ENCODE results near the gene GNL3. TPM values are rescaled to one million over a fixed set of nuclear protein-coding genes. Genes with fewer than 3 reads are reported as not detected.
A peak's percentile ranks its signal among the peaks of the same experiment; 100 is the strongest.
"Not testable (repeated sequence)": the region's sequence is repeated elsewhere in the genome, so short reads cannot be mapped to it uniquely, and the experiment has no call there.

GNL3 gene
- 174 TPM for total RNA-seq

DNA sequence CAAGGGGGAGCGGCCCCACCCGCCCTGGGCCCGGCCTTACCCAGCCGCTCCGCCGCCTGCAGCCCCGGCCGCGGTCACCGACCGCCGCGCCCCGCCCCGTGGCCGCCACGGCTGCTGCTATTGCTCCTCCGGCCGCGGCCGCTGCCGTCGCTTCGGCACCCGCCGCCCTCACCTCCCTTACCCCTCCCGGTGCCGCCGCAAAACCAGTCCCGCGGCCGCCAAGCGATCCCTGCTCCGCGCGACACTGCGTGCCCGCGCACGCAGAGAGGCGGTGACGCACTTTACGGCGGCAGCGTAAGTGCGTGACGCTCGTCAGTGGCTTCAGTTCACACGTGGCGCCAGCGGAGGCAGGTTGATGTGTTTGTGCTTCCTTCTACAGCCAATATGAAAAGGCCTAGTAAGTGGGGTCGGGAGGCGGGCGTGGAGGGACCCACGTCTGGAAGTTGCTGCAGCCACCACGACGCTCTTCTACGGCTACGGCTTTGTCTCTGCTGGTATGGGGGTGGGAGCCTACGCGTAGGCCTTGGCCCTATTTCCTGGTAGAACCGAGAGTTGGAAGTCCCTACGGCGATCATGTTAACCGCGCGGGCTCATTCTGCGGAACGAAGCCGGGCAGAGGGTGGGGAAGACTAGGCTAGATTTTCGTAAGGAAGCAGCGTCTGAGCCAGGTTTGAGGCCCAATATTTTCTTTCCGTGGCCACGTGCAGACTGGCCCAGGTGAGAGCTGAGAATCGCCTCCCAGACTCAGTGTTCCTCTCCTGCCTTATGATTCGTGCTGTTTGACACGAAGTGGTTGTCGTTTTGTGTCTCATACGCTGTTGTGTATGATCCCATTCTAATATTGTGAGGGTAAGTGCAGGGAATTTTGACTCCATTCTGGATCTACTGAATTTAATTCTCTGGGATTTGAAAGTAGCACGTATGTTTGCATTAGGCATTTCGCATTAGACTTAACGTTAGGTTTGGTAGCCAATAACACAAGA, at the start of gene GNL3, which contains the start of gene PBRM1:
TSS of gene GNL3 (plus strand) at position 324 of the 983 bp plus-strand sequence. CDS start at position 385, 61 bp downstream.
TSS of gene PBRM1 (minus strand) at position 205 of the 983 bp plus-strand sequence.
- peak; percentile 94 for DNase-seq (ENCODE audit: low spot score)

DNA sequence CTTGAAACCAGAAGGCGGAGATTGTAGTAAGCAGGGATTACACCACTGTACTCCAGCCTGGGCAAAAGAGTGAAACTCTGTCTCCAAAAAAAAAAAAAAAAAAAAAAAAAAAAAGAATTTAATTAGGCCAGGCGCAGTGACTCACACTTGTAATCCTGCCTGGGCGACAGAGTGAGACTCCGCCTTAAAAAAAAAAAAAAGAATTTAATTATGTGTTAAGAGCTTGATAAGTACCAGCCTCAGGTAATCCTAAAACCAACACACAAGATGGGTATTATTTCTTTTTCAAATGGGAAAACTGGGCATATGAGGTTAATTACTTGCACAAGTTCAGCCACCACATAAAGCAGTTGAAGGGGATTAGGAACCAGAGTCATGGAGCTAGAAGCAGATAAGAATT, 49.2 kb upstream of the GNL3 start:
- no peak for DNase-seq (ENCODE audit: low spot score)

DNA sequence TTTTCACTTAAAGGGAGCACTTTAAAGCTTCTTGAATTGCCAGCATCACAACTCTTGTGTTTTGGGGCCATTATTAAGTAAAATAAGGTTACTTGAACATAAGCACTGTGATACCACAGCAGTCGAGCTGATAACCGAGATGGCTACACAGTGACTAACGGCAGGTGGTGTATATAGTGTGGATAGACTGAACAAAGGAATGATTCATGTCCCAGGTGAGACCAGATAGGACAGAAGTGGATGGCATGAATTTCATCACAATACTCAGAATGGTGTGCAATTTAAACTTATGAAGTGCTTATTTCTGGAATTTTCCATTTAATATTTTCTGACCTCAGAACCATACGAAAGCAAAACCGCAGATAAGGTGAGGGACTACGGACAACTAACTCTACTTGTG, 40.3 kb upstream of the GNL3 start:
- DNase-seq (ENCODE audit: low spot score): no peak

GRCh38 chr3:52649461-52650210, 36.2 kb upstream of the GNL3 start:
- DNase-seq (ENCODE audit: low spot score): no peak

DNA sequence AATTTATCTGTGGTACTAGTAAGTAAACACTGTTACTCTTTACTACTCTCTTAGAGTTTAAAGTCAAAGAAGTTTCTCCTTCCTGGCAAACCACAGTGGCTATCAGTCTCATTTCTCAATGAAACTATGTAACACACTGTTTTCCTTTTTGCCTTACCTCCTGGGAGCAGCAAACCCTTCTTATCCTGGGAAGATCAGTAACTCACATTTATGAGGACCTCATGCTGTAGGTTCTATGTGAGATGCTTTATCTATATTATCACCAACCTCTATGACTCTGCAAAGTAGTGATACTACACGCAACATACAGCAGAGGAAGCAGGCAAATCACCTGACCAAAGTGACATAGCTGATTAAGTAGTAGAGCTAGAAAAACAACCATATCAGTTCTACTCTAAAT, 35.4 kb upstream of the GNL3 start:
- no peak for DNase-seq (ENCODE audit: low spot score)

- no peak for DNase-seq (ENCODE audit: low spot score)
These were observed 34.2 kb upstream of the GNL3 start for GRCh38 chr3:52651592-52651991.

DNA sequence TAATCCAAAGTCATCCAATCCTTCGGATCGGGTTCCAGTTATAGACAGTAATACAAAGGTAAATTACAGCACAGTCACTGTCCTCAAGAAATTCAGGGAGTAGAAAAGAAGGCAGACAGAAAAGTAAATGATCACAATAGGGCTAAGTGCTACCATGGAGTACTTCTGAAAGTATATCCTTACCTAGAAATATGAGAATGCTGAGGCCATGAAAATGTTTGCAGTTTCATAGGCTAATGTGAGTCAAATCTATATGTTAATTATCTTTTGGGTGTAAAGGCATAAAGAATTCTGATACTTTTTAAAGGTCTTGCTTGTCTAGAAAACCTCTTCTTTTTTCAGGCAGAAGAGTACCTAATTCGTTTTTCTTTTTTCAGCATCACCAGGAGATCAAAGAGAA, 29.9 kb upstream of the GNL3 start:
- no peak for DNase-seq (ENCODE audit: low spot score)

DNA sequence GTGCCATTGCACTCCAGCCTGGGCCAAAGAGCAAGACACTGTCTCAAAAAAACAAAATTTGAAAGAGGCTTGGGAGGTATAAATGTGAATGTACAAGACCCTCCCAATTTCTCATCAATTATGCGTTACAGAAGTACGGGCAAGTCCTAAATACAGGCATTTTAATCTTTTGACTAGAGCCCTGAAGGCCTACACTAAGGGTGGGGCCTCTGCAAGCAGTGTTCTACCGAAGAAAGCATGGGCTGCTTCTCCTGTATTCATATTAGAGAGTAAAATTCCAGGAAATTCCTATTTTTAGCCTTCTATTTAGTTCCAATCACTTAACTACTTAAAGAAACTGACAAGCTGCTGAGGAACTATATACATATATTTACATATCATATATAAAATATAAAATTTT, 25.8 kb upstream of the GNL3 start:
- DNase-seq (ENCODE audit: low spot score): no peak

DNA sequence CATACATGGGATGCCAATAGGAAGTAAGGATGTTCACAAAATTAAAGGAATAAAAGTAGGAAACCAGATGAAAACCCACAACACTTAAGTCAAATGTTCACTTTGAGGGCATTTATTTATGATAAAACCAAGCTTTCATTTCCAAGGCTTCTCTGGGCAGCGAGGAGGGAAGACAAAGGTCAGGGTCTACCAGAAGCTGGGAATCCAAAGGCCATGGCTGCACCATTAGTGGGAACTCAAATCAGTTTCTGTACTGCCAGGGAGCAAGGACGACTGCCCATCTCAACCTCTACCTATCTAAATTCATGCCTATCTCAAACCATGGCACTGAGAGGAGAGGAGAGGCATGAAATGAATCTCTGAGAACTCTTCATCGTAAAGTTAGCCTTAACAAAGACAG, 22.7 kb upstream of the GNL3 start:
- DNase-seq (ENCODE audit: low spot score): no peak

DNA sequence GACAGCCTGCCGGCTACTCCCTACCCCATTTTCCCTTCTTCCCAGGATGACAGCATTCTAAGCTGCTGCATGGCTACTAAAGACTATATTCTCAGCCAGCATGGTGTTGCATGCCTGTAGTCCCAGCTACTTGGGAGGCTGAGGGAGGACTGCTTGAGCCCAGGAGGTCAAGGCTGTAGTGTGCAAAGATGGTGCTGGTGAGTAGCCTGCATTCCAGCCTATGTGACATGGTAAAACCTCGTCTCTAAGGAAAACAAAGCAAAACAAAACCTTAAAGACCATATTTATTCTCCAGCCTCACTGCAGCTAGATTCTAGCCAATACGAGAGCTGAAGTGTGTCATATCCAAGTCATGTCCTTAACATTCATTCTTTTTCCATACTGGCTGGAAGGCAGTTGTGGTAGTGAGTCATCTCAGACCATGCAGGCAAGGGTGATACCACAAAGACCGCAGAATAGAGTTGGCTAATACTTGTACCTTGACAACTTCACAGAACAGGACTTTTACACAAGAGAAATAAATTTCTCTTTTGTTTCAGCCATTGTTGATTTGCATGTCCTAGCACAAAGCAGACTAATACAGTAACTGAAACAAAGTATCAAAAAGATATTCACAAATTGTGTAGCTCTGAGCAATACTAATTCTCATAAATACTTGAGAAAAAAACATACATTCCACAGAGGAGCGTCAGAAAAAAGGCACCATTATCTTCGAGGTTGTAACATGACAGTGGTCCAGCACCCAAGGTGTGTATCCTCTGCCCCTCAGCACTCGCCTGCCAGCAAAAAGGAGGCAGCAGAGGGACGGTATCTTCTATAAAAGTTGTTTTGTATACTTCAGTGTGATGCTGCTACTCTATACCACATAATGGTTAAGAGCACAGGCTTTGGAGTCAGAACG, 15.0 kb upstream of the GNL3 start:
- no peak for DNase-seq (ENCODE audit: low spot score)

DNA sequence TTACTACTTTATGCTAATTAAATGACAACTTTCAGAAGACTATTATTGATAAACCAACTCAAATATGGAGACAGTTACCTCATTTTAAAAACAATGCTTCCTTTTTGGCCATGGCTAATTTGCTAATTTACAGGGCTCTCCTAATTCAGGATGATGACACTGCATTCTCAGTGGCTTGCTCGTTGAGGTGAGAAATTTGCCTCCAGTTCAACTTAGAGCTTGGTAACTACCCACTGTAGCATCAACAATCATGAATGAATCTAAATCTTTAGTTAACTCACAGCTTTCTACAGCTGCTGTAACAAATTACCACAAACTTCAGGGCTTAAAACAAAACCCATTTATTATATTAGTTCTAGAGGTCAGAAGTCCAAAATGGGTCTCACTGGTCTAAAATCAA, 14.2 kb upstream of the GNL3 start:
- DNase-seq (ENCODE audit: low spot score): no peak

DNA sequence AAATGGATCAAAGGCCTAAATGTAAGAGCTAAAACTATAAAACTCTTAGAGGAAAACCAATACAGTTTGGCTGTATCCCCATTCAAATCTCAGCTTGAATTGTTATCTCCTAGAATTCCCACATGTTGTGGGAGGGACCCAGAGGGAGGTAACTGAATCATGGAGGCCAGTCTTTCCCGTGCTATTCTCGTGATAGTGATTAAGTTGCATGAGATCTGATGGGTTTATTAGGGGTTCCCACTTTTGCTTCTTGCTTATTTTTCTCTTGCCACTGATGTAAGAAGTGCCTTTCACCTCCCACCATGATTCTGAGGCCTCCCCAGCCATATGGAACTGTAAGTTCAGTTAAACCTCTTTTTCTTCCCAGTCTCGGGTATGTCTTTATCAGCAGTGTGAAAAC, 9.6 kb upstream of the GNL3 start:
- DNase-seq (ENCODE audit: low spot score): not testable (repeated sequence)

GRCh38 chr3:52678265-52679198, 7.3 kb upstream of the GNL3 start:
- DNase-seq (ENCODE audit: low spot score): no peak

- no peak for DNase-seq (ENCODE audit: low spot score)
These were observed 6.7 kb upstream of the GNL3 start for GRCh38 chr3:52679199-52679538.

- no peak for DNase-seq (ENCODE audit: low spot score)
These were observed 6.0 kb upstream of the GNL3 start for GRCh38 chr3:52679811-52680210.

DNA sequence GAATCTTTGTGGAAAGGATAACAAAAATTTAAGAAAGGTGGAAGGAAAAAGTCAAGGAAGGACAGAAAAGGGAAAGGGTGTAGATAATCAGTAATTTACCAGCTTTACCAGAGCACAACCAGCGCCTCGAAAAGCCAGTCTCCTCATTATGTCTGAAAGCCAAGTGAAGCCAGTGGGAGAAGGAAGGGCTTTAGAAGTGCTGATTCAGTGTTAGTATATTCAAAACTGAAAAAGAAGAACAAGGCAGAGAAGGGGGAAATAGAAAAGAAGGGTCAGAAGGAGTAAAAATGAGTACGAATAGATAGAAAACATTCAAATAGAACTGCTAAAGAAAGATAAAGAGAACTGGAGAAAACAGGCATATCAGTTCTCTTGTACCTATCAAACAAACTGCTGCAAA, 4.2 kb upstream of the GNL3 start:
- DNase-seq (ENCODE audit: low spot score): no peak

GRCh38 chr3:52682016-52682415, 3.8 kb upstream of the GNL3 start:
- no peak for DNase-seq (ENCODE audit: low spot score)

GRCh38 chr3:52683611-52684010, 2.2 kb upstream of the GNL3 start:
- DNase-seq (ENCODE audit: low spot score): no peak

GRCh38 chr3:52684184-52684583, 1.6 kb upstream of the GNL3 start:
- DNase-seq (ENCODE audit: low spot score): no peak

DNA sequence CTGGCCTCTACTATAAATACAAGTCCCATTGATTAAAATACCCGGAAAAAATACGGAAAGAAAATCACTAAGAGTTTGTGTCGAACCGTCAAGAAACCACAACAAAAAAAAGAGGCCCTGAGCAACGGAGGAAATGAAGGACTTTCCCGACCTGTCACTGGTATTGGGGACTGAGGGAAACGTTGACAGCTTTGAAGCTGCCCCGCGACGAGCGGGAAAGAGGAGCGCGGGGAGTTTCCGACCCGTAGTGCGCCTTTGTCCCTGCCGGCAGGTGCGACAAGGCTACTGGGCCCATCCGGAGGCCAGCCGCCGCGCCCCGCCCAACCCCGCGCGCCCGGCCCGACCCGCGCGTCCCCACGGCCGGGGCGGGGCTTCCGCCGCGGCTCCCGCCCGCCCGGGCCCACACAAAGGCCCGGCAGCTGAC, 535 bp upstream of the GNL3 start:
- peak; percentile 78 for DNase-seq (ENCODE audit: low spot score)

GRCh38 chr3:52688266-52688665, 2.4 kb downstream of the GNL3 start:
- DNase-seq (ENCODE audit: low spot score): no peak

All from ureter (tissue), 1 donor.